AG09309 (cell line): ENCODE results near the gene RNASEH1.

ENCODE experiments used
- DNase-seq: peaks from one replicate; pipeline ENCODE4 v3.0.0-alpha.2; 2010; ENCODE audit warnings: low read depth
- H3K4me3 ChIP-seq: 2 replicates; pipeline ENCODE4 v1.5.1; 2011; ENCODE audit warnings: mild to moderate bottlenecking, low read depth, low read length, moderate library complexity; ENCODE audit not compliant: control insufficient read depth
- CTCF ChIP-seq: IDR thresholded peaks from 2 replicates; pipeline ENCODE4 v1.5.1; 2011; ENCODE audit warnings: mild to moderate bottlenecking, low read depth, low read length, inconsistent platforms; ENCODE audit not compliant: insufficient read depth, control insufficient read depth; ENCODE audit errors: missing control alignments

RNASEH1 gene

GRCh38 chr2:3602553-3603339 lies 44.6 kb upstream of the RNASEH1 start:
- no peak for DNase-seq
- H3K4me3 ChIP-seq = no peak overlapping the region
- no peak for TF ChIP-seq CTCF

GRCh38 chr2:3601561-3602271 lies 43.6 kb upstream of the RNASEH1 start:
- no peak overlapping the region for H3K4me3 ChIP-seq
- TF ChIP-seq CTCF = no peak

GRCh38 chr2:3600256-3600855 lies 42.2 kb upstream of the RNASEH1 start:
- TF ChIP-seq CTCF = no peak
- no peak overlapping the region for H3K4me3 ChIP-seq
- no peak for DNase-seq

More at GRCh38 chr2:3601561-3602271, 43.6 kb upstream of the RNASEH1 start:
- DNase-seq = no peak

GRCh38 chr2:3598912-3599854 lies 41.0 kb upstream of the RNASEH1 start:
- no peak for DNase-seq
- no peak overlapping the region for H3K4me3 ChIP-seq
- no peak for TF ChIP-seq CTCF

- TF ChIP-seq CTCF = no peak
- no peak for DNase-seq
- no peak overlapping the region for H3K4me3 ChIP-seq
Measured at GRCh38 chr2:3598197-3598910, 40.2 kb upstream of the RNASEH1 start.

GRCh38 chr2:3597567-3597966 lies 39.4 kb upstream of the RNASEH1 start:
- H3K4me3 ChIP-seq = no peak overlapping the region
- no peak for DNase-seq
- no peak for TF ChIP-seq CTCF
